ENCODE results near the gene PDF. TPM values are rescaled to one million over a fixed set of nuclear protein-coding genes. Genes with fewer than 3 reads are reported as not detected.

The PDF gene
- total and polyA plus RNA-seq, 2 of the 13 experiments (the other 11 are each of a cell fraction or from before 2014, with no cell fraction given), result 12.4 to 48.8 TPM

GRCh38 chr16:69376393-69377059, 46.1 kb upstream of the PDF start (continued):
- TF ChIP-seq ZGPAT (CRISPR knock-in tag; IDR thresholded peaks at IDR 0.05) (0 out of 2 replicates have a peak, but pooled peaks have one; percentile 31), ARID5B (CRISPR knock-in tag; IDR thresholded peaks at IDR 0.05) (peak; percentile 55), SNAPC5 (CRISPR knock-in tag; IDR thresholded peaks at IDR 0.05; ENCODE audit: borderline replicate concordance) (no peak), SRSF4 (IDR thresholded peaks at IDR 0.05; ENCODE audit: low read depth, low read length, poor library complexity, severe bottlenecking) (no peak), CHCHD3 (CRISPR knock-in tag; IDR thresholded peaks at IDR 0.05) (no peak), ZNF256 (CRISPR knock-in tag; conservative IDR thresholded peaks at IDR 0.05) (0 out of 2 replicates have a peak, but pooled peaks have one; percentile 32), KLF16 (CRISPR knock-in tag; IDR thresholded peaks at IDR 0.05) (no peak), ZNF713 (CRISPR knock-in tag; IDR thresholded peaks at IDR 0.05) (no peak), ZNF577 (CRISPR knock-in tag; IDR thresholded peaks at IDR 0.05; ENCODE audit: borderline replicate concordance, low read depth) (no peak), ZNF562 (CRISPR knock-in tag; IDR thresholded peaks at IDR 0.05; ENCODE audit: borderline replicate concordance) (no peak), CHD4 (IDR thresholded peaks at IDR 0.05; ENCODE audit: borderline replicate concordance, low read length) (no peak), GATAD2A (CRISPR knock-in tag; IDR thresholded peaks at IDR 0.05) (peak; percentile 44; the same call in 1 of the 2 replicates), FOSL2 (CRISPR knock-in tag; IDR thresholded peaks at IDR 0.05) (0 out of 2 replicates have a peak, but pooled peaks have one; percentile 20), ZNF317 (CRISPR knock-in tag; IDR thresholded peaks at IDR 0.05) (no peak), THRA (CRISPR knock-in tag; IDR thresholded peaks at IDR 0.05; ENCODE audit: borderline replicate concordance) (0 out of 2 replicates have a peak, but pooled peaks have one; percentile 34), MAFF (IDR thresholded peaks at IDR 0.05; ENCODE audit: low read depth, low read length) (peak; percentile 98), ZNF329 (CRISPR knock-in tag; IDR thresholded peaks at IDR 0.05; ENCODE audit: low read depth) (no peak), TEAD3 (CRISPR knock-in tag; optimal IDR thresholded peaks at IDR 0.05; ENCODE audit: borderline replicate concordance) (peak; percentile 92), ZNF709 (CRISPR knock-in tag; IDR thresholded peaks at IDR 0.05) (no peak), ESRRA (CRISPR knock-in tag; IDR thresholded peaks at IDR 0.05; ENCODE audit: low read depth) (0 out of 2 replicates have a peak, but pooled peaks have one; percentile 40), MYC (CRISPR knock-in tag; IDR thresholded peaks at IDR 0.05; ENCODE audit: borderline replicate concordance) (peak; percentile 12; the same call in 1 of the 2 replicates), JUNB (CRISPR knock-in tag; IDR thresholded peaks at IDR 0.05; ENCODE audit: borderline replicate concordance) (0 out of 2 replicates have a peak, but pooled peaks have one; percentile 42), BRCA1 (CRISPR knock-in tag; IDR thresholded peaks at IDR 0.05) (no peak), ZNF703 (CRISPR knock-in tag; IDR thresholded peaks at IDR 0.05; ENCODE audit: borderline replicate concordance) (no peak)
